H7 (cell line): ENCODE measurements around the gene FHL1. TPM values are rescaled to one million over a fixed set of nuclear protein-coding genes. Genes with fewer than 3 reads are reported as not detected.
A peak's percentile ranks its signal among the peaks of the same experiment; 100 is the strongest.
"Not testable (repeated sequence)": the region's sequence is repeated elsewhere in the genome, so short reads cannot be mapped to it uniquely, and the experiment has no call there.

Experiments
- DNase-seq: peaks from one replicate; pipeline ENCODE4 v3.0.0; 2012
- H3K27me3 ChIP-seq: 2 replicates; pipeline ENCODE4 v1.6.0; 2011; ENCODE audit warnings: mild to moderate bottlenecking, low read length; ENCODE audit not compliant: control insufficient read depth, insufficient read depth
- H3K36me3 ChIP-seq: replicated peaks from 2 replicates; pipeline ENCODE4 v1.5.1; 2011; ENCODE audit warnings: low read length; ENCODE audit not compliant: control insufficient read depth, insufficient read depth
- H3K4me3 ChIP-seq: 2 replicates; pipeline ENCODE4 v1.5.1; 2011; ENCODE audit warnings: low read depth, mild to moderate bottlenecking, control low read depth, low read length, moderate library complexity; ENCODE audit not compliant: insufficient read depth
- total RNA-seq: library from RNA; depleted of rRNA; stranded (reverse); fragments of >200 nt; shearing (Covaris generic); gene quantifications from 2 replicates; pipeline ENCODE4 v1.2.3, GENCODE V29; 2014; rRNA removed

Gene FHL1
- 11.4 and 12.4 TPM in 2 replicates for total RNA-seq

DNA sequence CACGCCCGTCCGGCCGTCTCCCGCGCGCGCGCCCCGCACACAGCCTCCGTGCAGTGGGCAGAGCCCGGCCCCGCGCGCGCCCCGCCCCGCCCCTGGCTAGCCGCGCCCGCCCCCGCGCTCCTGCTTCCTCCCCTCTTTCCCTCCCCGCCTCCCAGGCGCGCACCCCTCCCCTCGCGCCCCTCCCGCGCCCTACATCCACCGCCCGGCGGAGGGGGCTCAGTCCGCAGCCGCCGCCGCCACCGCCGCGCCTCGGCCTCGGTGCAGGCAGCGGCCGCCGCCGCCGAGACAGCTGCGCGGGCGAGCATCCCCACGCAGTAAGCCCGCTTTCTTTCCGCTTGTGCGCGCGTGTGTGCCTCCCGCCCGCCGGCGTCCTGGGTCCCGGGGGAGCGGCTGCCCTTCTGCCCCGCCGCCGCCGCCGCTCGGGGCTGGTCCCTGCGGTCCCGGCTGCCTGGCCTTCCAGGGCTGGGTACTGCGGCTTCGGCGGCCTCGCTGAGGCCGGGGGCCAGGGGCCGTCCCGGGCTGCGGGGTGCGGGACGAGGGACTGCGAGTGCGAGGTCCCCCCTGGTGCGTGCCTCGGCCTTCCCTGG, at the start of gene FHL1:
Gene FHL1, plus strand, starts transcription at position 219 of the 587 bp plus-strand sequence.
- Histone ChIP-seq H3K36me3 (no peaks in the 10 kb centered on the region), H3K27me3 (peaks cover 24% of the 10 kb centered on the region), H3K4me3 (peak within 1 kb of the TSS; percentile 51)
- peak; percentile 87 for DNase-seq

DNA sequence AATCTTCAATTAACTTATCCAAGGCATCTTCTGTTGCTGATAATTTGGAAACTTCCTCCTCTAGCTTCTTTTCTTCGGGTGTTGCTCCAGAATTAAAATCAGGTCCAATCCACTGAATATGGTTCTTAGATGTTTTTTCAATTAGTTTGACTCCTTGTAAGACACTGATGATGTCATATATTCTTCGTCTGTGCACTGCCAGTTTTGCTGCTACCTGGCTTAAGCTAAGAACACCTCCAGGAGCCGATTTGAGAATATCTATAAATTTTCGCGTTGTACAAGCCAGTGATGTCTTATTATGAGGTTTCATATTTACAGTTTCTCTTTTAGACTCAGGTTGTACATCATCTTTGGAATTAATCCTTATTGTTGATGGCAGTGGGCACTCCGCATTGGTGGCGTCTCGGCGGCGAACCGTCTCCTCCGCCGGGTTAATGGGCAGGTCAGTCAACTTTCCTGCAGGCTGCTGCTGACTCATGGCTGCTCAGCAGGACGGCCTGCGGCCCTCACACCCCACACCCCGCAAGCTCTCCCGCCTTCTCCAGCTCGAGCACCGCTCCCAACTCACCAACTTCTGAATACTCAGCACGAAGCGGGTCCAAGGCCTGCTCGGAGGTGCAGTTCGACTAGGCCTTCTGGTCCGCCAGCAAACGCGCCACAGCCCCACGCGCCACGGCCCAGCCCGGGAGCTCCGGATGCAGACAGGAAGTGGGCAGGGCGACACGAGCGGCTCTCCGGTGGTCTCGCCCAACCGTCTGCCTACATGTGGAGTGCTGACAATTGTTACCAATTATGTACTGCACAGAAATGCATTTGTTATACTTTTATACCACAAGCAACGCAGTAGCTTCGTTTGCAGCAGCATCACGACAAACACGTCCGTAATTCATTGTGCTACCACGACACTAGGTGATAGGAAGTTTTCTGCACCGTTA, 49.2 kb upstream of the FHL1 start:
- DNase-seq = peak; percentile 56
- Histone ChIP-seq H3K4me3 (no peak overlapping the region), H3K36me3 (no peaks in the 10 kb centered on the region), H3K27me3 (no peaks in the 10 kb centered on the region)

DNA sequence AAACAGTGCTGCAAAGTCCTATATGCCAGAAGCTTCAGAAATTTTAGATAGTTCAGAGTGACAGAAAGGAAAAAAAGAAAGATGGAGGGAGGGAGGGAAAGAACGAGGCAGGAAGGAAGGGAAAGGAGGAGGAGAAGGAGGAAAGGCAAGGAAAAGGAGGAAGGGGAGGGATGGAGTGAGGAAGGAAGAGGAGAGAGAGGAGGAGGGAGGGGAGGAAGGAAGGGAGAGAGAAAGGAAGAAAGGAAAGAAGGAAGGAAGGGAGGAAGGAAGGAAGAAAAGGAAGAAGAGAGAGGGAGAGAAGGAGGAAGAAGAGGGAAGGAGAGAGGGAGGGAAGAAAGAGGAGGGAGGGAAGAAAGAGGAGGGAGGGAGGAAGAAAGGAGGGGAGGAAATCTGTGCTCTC, 42.4 kb upstream of the FHL1 start:
- no peaks in the 10 kb centered on the region for H3K27me3 ChIP-seq
- no peaks in the 10 kb centered on the region for H3K36me3 ChIP-seq

DNA sequence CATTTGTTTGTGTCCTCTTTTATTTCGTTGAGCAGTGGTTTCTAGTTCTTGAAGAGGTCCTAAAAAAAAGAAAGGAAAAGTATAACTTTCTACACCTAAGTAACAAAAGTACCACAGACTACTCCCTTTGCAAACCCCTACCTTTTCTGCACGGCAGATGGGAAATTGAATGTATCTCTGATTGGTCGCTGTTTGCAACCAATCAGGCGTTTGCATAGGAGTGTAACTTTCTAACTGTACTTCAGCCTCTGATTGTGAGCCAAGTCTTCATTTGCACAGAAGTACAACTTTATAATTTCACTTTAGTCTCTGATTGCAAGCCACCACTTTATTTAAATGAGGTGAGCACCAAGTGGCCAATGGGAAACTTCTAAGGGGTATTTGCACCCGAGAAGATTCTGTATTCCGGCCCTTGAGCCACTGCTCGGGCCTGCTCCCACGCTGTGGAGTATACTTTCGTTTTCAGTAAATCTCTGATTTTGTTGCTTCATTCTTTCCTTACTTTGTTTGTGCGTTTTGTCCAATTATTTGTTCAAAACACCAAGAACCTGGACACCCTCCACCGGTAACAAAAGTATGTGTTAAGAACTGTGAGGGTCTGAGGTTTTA, 40.3 kb upstream of the FHL1 start:
- Histone ChIP-seq H3K4me3 (no peak overlapping the region), H3K36me3 (no peaks in the 10 kb centered on the region), H3K27me3 (no peaks in the 10 kb centered on the region)
- no peak for DNase-seq

More for the DNA sequence above, 42.4 kb upstream of the FHL1 start:
- no peak overlapping the region for H3K4me3 ChIP-seq
- DNase-seq = no peak

DNA sequence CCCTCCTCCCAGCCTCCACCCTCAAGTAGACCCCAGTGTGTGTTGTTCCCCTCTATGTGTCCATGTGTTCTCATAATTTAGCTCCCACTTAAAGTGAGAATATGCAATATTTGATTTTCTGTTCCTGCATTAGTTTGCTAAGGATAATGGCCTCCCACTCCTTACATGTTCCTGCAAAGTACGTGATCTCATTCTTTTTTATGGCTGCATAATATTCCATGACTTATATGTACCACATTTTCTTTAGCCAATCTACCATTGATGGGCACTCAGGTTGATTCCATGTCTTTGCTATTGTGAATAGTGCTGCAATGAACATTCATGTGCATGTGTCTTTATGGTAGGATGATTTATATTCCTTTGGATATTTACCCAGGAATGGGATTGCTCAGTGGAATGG, 38.4 kb upstream of the FHL1 start:
- not testable (repeated sequence) for H3K4me3 ChIP-seq, H3K27me3 ChIP-seq, DNase-seq, H3K36me3 ChIP-seq

DNA sequence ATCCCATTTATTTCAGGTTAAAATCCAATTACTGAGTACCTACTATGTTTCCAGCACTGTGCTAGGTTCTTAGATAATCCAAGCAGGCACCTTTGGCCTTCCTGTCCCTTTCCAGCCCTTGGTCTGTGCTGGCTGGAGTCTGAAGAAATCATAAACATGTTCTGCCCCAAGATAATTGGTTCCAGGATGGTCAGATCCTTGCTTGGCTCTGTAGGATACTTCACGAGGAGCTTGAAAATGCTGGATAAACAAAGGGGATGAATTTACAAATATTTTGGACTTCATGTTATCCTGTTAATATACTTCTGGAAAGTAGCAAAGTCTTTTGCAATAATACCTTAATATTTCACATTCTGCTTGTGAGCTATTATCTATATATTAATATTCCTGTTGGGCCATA, 35.0 kb upstream of the FHL1 start:
- H3K27me3 ChIP-seq = no peaks in the 10 kb centered on the region
- DNase-seq = no peak
- H3K36me3 ChIP-seq = no peaks in the 10 kb centered on the region
- H3K4me3 ChIP-seq = no peak overlapping the region

DNA sequence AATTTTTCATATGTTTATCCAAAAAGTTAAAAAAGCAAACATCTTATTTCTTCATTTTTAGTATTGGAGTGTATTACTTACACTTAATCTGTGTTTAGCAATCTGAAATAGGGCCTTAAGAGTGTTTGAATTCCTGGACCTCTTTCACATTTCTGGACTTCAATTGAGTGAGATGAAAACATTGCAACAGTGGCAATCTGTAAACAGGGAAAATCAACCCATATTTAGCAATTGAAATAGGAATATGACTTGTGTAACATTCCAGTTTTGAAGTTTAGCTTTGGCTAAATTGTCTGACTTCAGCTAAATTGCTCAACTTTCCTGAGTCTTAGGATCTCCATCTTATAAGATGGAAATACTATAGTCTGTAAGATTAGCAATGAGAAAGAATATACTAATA, 34.6 kb upstream of the FHL1 start:
- Histone ChIP-seq H3K4me3 (no peak overlapping the region), H3K27me3 (no peaks in the 10 kb centered on the region), H3K36me3 (no peaks in the 10 kb centered on the region)
- DNase-seq = no peak

DNA sequence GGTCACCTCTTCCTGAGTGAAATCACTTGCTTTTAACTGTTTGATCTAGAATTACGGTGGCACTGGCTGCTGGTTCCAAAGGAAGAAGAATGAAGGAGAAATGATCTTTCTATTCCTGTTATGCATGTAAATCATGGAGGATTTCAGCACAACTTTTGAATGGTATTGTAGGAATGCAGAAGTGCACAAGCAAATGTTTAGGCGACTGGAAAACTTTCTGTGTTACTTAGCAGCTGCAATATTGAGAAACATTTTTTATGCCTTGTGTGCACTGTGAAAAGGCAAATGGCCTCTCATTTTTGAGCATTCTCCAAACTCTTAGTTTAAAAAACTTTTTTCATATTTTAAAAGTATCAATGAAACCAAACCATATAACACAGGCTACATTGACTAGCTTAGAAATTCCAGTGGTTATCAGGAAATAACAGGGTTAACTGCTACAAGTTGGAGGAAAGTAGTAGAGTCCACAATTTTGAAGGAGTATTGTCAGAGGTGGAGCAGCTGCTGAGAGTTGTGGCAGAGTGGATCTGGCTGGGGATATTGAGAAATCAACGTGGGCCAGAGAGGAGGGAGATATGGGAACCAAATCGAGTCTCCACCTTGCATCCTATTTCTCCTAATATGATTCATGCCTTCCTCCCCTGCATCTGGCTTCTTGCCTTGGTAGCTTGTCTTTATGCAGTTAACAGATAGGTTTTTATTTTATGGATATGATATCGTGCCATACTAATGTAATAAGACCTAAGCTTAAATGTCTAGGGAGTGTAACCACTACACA, 32.0 kb upstream of the FHL1 start:
- Histone ChIP-seq H3K4me3 (no peak overlapping the region), H3K27me3 (no peaks in the 10 kb centered on the region), H3K36me3 (no peaks in the 10 kb centered on the region)
- no peak for DNase-seq

DNA sequence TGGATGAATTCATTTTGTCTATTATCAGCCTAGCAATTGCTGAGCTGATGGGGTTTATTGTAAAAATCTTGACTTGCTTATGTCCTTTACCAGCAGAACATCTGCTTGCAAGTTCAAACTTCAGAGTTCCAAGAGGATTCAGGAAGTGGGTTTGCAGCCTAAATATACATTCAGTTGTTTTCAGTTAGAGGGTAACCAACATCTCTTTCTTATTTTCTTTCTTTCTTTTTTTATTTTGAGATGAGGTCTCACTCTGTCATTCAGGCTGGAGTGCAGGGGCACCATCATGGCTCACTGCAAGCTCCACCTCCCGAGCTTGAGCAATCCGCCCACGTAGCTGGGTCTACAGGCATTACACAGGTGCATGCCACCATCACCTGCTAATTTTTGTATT, 31.4 kb upstream of the FHL1 start:
- DNase-seq = no peak
- Histone ChIP-seq H3K27me3 (no peaks in the 10 kb centered on the region), H3K4me3 (no peak overlapping the region), H3K36me3 (no peaks in the 10 kb centered on the region)

DNA sequence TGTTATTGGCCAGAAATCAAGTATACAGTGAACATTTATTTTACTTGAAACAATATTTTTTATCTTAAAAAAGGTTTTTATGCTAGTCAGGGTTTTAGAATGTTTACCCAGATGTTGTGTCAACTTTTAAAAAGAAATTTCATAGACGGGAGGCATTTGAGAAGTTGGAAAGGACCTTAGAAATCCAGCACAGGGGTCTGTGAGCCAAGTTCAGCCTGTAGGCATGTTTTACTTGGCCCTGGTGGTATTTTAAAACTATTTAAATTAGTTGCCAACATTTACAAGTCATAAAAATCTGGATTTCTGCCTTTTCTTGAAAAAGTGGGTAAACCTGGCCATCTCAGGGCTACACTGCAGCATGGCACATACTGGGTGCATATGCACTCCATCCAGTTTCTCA, 25.5 kb upstream of the FHL1 start:
- H3K36me3 ChIP-seq = no peaks in the 10 kb centered on the region
- no peak overlapping the region for H3K4me3 ChIP-seq
- H3K27me3 ChIP-seq = no peaks in the 10 kb centered on the region
- DNase-seq = no peak

DNA sequence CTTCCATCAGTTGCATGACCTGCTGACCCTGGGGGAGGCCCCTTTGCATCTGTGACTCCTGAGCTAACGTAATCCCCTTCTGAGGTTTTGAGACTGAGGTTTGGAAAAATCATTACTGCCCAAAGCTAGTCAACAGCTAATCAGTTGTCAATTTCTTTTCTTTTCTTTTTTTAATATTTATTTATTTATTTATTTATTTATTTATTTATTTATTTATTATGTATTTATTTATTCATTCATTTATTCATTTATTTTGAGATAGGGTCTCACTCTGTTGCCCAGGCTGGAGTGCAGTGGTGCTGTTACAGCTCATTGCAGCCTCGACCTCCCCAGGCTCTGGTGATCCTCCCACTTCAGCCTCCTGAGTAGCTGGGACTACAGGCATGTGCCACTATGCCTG, 25.1 kb upstream of the FHL1 start:
- H3K36me3 ChIP-seq = no peaks in the 10 kb centered on the region
- no peaks in the 10 kb centered on the region for H3K27me3 ChIP-seq
- no peak for DNase-seq
- H3K4me3 ChIP-seq = no peak overlapping the region

DNA sequence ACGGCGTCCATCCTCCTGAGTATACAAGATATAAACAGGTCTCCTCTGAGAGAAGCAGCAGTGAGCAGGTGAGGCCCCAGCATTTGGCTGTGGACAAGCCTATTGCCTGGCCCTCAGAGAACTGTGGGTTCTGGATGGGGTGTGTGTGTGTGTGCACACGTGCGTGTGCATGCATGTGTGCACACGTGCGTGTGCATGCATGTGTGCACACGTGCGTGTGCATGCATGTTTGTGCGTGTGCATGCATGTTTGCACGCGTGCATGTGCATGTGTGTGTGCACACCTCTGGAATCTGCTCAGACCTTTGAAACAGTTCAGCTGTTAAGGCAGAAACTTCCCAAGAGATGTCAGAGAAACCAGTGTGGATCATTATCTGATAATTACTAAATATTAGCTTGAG, 22.2 kb upstream of the FHL1 start:
- Histone ChIP-seq H3K36me3 (no peaks in the 10 kb centered on the region), H3K4me3 (no peak overlapping the region), H3K27me3 (no peaks in the 10 kb centered on the region)
- DNase-seq = no peak

DNA sequence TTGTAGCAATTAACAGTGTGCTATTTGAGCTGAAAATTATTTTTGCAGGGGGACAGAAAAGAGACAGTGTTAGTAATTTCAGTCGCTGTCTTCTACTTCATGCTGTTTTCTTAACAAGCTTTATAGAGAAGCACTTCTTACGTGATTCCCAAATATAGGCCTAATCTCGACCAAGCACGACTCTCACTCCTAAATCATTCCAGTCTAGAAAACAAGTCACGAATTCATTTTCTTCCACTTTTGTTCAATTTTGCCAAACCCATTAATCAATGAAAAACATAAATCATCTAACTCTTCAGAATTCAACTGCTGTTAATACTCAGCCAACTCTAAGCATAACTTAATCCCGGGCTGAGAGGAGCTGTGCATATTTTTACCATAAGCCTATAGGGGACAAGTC, 21.0 kb upstream of the FHL1 start:
- no peaks in the 10 kb centered on the region for H3K36me3 ChIP-seq

DNA sequence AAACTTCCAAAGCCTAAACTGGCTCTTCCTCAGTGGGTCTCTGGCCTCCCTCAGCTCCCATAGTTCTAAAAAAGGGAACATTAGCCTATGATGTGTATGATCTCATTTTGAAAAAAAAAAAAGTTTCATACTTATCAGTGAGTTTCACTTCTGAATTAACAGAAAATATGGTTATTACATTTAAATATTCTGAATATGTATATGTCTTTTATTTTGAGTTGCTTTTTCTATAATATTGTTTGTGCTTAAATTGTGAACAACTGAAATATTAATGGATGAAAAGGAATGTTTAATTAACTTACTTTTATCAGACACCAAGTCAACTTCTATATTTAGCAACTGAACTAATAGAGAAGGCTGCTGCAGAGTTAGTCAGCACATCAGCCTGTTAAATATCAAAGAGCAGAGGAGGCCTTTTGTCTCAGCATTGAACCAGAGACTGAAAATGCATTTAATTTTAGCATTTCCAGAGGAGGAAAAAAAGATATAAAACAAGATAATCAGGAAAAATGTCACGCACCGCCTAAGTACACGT, 20.4 kb upstream of the FHL1 start:
- H3K36me3 ChIP-seq = no peaks in the 10 kb centered on the region
- H3K27me3 ChIP-seq = no peaks in the 10 kb centered on the region
- DNase-seq = no peak
- no peak overlapping the region for H3K4me3 ChIP-seq

More for the DNA sequence above, 21.0 kb upstream of the FHL1 start:
- no peak for DNase-seq
- no peak overlapping the region for H3K4me3 ChIP-seq
- H3K27me3 ChIP-seq = no peaks in the 10 kb centered on the region
